Testis (tissue), 2 donors: ENCODE results near the gene APOBEC2.

ENCODE experiments used
- POLR2A ChIP-seq: fragments of 450-650 bp; IDR thresholded peaks from one replicate; pipeline ENCODE4 v1.6.1; 2017; ENCODE audit warnings: antibody characterized with exemption, mild to moderate bottlenecking, moderate library complexity
- TF ChIP-seq, protein P1 (sequence below), 3 experiments: fragments of 450-650 bp in 2 of 3; fragments of 200-600 bp in 1 of 3; sonication (generic) in 1 of 3; IDR thresholded peaks; one replicate each; pipeline ENCODE4 v1.5.1; 2016 to 2019; ENCODE audit warnings: antibody characterized with exemption in 3 of 3, mild to moderate bottlenecking in 2 of 3, moderate library complexity in 1 of 3

GRCh38 chr6:41011673-41012072, 41.3 kb upstream of the APOBEC2 start:
- TF ChIP-seq, protein P1, sequence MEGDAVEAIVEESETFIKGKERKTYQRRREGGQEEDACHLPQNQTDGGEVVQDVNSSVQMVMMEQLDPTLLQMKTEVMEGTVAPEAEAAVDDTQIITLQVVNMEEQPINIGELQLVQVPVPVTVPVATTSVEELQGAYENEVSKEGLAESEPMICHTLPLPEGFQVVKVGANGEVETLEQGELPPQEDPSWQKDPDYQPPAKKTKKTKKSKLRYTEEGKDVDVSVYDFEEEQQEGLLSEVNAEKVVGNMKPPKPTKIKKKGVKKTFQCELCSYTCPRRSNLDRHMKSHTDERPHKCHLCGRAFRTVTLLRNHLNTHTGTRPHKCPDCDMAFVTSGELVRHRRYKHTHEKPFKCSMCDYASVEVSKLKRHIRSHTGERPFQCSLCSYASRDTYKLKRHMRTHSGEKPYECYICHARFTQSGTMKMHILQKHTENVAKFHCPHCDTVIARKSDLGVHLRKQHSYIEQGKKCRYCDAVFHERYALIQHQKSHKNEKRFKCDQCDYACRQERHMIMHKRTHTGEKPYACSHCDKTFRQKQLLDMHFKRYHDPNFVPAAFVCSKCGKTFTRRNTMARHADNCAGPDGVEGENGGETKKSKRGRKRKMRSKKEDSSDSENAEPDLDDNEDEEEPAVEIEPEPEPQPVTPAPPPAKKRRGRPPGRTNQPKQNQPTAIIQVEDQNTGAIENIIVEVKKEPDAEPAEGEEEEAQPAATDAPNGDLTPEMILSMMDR (IDR thresholded peaks at IDR 0.05) = no peak
- TF ChIP-seq POLR2A = no peak
